ENCODE results near the gene FARP1. TPM values are rescaled to one million over a fixed set of nuclear protein-coding genes. Genes with fewer than 3 reads are reported as not detected.

The FARP1 gene
- total and polyA plus RNA-seq, 10 of the 15 experiments (the other 5 are each of a cell fraction or from before 2014, with no cell fraction given): 0.17 to 6.9 (median 0.68) TPM

GRCh38 chr13:98309569-98310335 lies 166.9 kb downstream of the FARP1 start:
- Histone ChIP-seq H4K20me1 (ENCODE audit: control insufficient read depth, insufficient read depth) (no peaks in the 10 kb centered on the region), H3K27me3 (replicated peaks in 1 of 2; ENCODE audit: control insufficient read depth in 2 of 2, insufficient read depth in 2 of 2, low read length in 1 of 2) (no peaks in the 10 kb centered on the region), H3K27ac (ENCODE audit: control insufficient read depth, insufficient read depth) (no peak overlapping the region), H3K79me2 (ENCODE audit: control insufficient read depth, insufficient read depth, low read length) (no peaks in the 10 kb centered on the region), H3K4me2 (ENCODE audit: control insufficient read depth, insufficient read depth) (no peak overlapping the region), H3K36me3 (ENCODE audit: control insufficient read depth in 2 of 2, insufficient read depth in 2 of 2, low read length in 1 of 2) (no peaks in the 10 kb centered on the region), H3K9me3 (replicated peaks; ENCODE audit: control insufficient read depth, insufficient read depth, low read length) (no peaks in the 10 kb centered on the region), H2AFZ (ENCODE audit: control insufficient read depth, low read depth, low read length) (no peak overlapping the region), H3K9ac (ENCODE audit: control insufficient read depth, insufficient read depth, low read length) (no peak overlapping the region), H3K4me3 (no peak overlapping the region), H3K4me1 (ENCODE audit: control insufficient read depth, insufficient read depth, low read length) (no peaks in the 10 kb centered on the region)
- RAD21 ChIA-PET (ENCODE audit: unreplicated experiment): no interaction called here
- BruUV-seq (replicated peaks): no TSS peak
- intact Hi-C loops (cut with micrococcal nuclease; ENCODE audit: unreplicated experiment): no loop called here
- DNase-seq (ENCODE audit: low read depth, low spot score) (no peak), ATAC-seq (no peak), FAIRE-seq (no peak)
- TF ChIP-seq ZBED1 (IDR thresholded peaks at IDR 0.05; ENCODE audit: borderline replicate concordance) (no peak), CBX5 (IDR thresholded peaks at IDR 0.05; ENCODE audit: low read depth) (no peak), TBL1XR1 (IDR thresholded peaks at IDR 0.05; ENCODE audit: low read depth, low read length) (no peak), EZH2 (IDR thresholded peaks at IDR 0.05; ENCODE audit: borderline replicate concordance, control insufficient read depth, low read depth, low read length) (no peak), ZBTB4 (CRISPR knock-in tag; IDR thresholded peaks at IDR 0.05) (no peak), ZNF274 (IDR thresholded peaks at IDR 0.05; ENCODE audit: insufficient read depth, insufficient read length) (no peak), MEF2B (IDR thresholded peaks at IDR 0.05; ENCODE audit: partially characterized antibody, poor library complexity, severe bottlenecking) (no peak)
- 66% methylated on average over 21 of the region's 21 CpGs for WGBS (ENCODE audit: insufficient coverage, insufficient replicate concordance, low lambda C conversion rate, missing lambda C conversion rate)
- in situ Hi-C loops (cut with MboI): no loop called here
- CTCF ChIA-PET: no interaction called here
- POLR2A ChIA-PET: no interaction called here
- SMC1A ChIA-PET (ENCODE audit: uncharacterized antibody, unreplicated experiment): no interaction called here
